IMR-90 (cell line): Measurements from ENCODE around the gene CD99. TPM values are rescaled to one million over a fixed set of nuclear protein-coding genes. Genes with fewer than 3 reads are reported as not detected.

Source experiments
- ATAC-seq: fragments of 200-7000 bp; cut with Tn5 transposase; 2 replicates; pipeline ENCODE4 v1.9.1; 2020; ENCODE audit warnings: low read depth, mild to moderate bottlenecking, moderate library complexity
- BruUV-seq: library from RNA; stranded (reverse); fragments of 400-500 nt; replicated peaks from 2 replicates; lab custom pipeline; 2021; lab: Mats Ljungman, UMichigan
- CTCF ChIA-PET: fragments of 300-600 bp; formaldehyde crosslinking; extraction: SDS; loops from one replicate; lab custom pipeline; 2021; ENCODE audit warnings: antibody characterized with exemption; lab: Yijun Ruan, JAX
- POLR2A ChIA-PET: fragments of 300-600 bp; sonication (Branson Sonifier 250); formaldehyde crosslinking; loops from one replicate; lab custom pipeline; 2022; ENCODE audit warnings: antibody characterized with exemption; ENCODE audit not compliant: unreplicated experiment; lab: Charles Lee
- DNase-seq: peaks from one replicate; pipeline ENCODE4 v3.0.0; 2013
- H2AFZ ChIP-seq: replicated peaks from 2 replicates; pipeline ENCODE3; 2013; ENCODE audit warnings: low read length, mild to moderate bottlenecking; ENCODE audit not compliant: poor library complexity
- H2AK5ac ChIP-seq: 2 replicates; pipeline ENCODE4 v1.6.1; 2013; ENCODE audit warnings: low read depth, low read length, inconsistent platforms
- H2AK9ac ChIP-seq: replicated peaks from 2 replicates; pipeline ENCODE3; 2013; ENCODE audit warnings: mild to moderate bottlenecking, low read depth, low read length, moderate library complexity; ENCODE audit not compliant: poor library complexity
- H2BK120ac ChIP-seq: 2 replicates; pipeline ENCODE4 v1.6.1; 2013; ENCODE audit warnings: low read depth, low read length, inconsistent platforms
- H2BK15ac ChIP-seq: 3 replicates; pipeline ENCODE4 v1.6.1; 2013; ENCODE audit warnings: low read depth, low read length, inconsistent platforms
- H2BK20ac ChIP-seq: 2 replicates; pipeline ENCODE4 v1.6.1; 2013; ENCODE audit warnings: low read depth, mild to moderate bottlenecking, inconsistent platforms, low read length, moderate library complexity
- H2BK5ac ChIP-seq: 2 replicates; pipeline ENCODE4 v1.6.1; 2013; ENCODE audit warnings: mild to moderate bottlenecking, low read depth, low read length, inconsistent platforms; ENCODE audit not compliant: poor library complexity, severe bottlenecking
- H3K14ac ChIP-seq: replicated peaks from 2 replicates; pipeline ENCODE4 v1.6.1; 2013; ENCODE audit warnings: low read depth, low read length, inconsistent platforms
- H3K18ac ChIP-seq: 2 replicates; pipeline ENCODE4 v1.6.1; 2013; ENCODE audit warnings: low read depth, low read length, control low read depth
- H3K23ac ChIP-seq: 2 replicates; pipeline ENCODE4 v1.6.1; 2013; ENCODE audit warnings: low read depth, low read length, inconsistent platforms
- H3K27ac ChIP-seq: 2 replicates; pipeline ENCODE4 v1.5.1; 2013; ENCODE audit warnings: mild to moderate bottlenecking, control low read depth, low read length; ENCODE audit not compliant: insufficient read depth
- H3K27me3 ChIP-seq: 2 replicates; pipeline ENCODE4 v1.6.1; 2013; ENCODE audit warnings: low read length; ENCODE audit not compliant: control insufficient read depth, insufficient read depth
- H3K36me3 ChIP-seq: 2 replicates; pipeline ENCODE4 v1.6.1; 2013; ENCODE audit warnings: low read length, mixed read lengths; ENCODE audit not compliant: control insufficient read depth, insufficient read depth
- H3K4ac ChIP-seq: 2 replicates; pipeline ENCODE4 v1.6.1; 2013; ENCODE audit warnings: low read depth, low read length, inconsistent platforms
- H3K4me1 ChIP-seq: 2 replicates; pipeline ENCODE4 v1.6.1; 2013; ENCODE audit warnings: low read length, mixed read lengths; ENCODE audit not compliant: control insufficient read depth, insufficient read depth
- H3K4me2 ChIP-seq: 2 replicates; pipeline ENCODE4 v1.6.1; 2013; ENCODE audit warnings: low read depth, mild to moderate bottlenecking, control low read depth, low read length, moderate library complexity
- H3K4me3 ChIP-seq: 2 replicates; pipeline ENCODE4 v1.5.1; 2013; ENCODE audit warnings: low read depth, mild to moderate bottlenecking, control low read depth, low read length, moderate library complexity; ENCODE audit not compliant: insufficient read depth
- H3K56ac ChIP-seq: 2 replicates; pipeline ENCODE4 v1.6.1; 2013; ENCODE audit warnings: low read length, inconsistent platforms; ENCODE audit not compliant: insufficient read depth; ENCODE audit errors: extremely low read depth
- H3K79me1 ChIP-seq, 2 experiments: 2 replicates each; pipeline ENCODE4 v1.6.1; 2013; ENCODE audit warnings: low read length in 2 of 2, inconsistent platforms in 1 of 2, low read depth in 1 of 2
- H3K9ac ChIP-seq: 2 replicates; pipeline ENCODE4 v1.6.1; 2013; ENCODE audit warnings: low read depth, low read length, control low read depth
- H3K9me1 ChIP-seq: 2 replicates; pipeline ENCODE4 v1.6.1; 2013; ENCODE audit warnings: low read length, inconsistent platforms; ENCODE audit not compliant: insufficient read depth
- H3K9me3 ChIP-seq: 2 replicates; pipeline ENCODE4 v1.6.1; 2013; ENCODE audit warnings: low read length; ENCODE audit not compliant: control insufficient read depth, insufficient read depth
- H4K20me1 ChIP-seq: 2 replicates; pipeline ENCODE4 v1.6.1; 2013; ENCODE audit warnings: low read length, inconsistent platforms; ENCODE audit not compliant: insufficient read depth
- H4K5ac ChIP-seq: 2 replicates; pipeline ENCODE4 v1.6.1; 2013; ENCODE audit warnings: mild to moderate bottlenecking, low read depth, low read length, control low read depth
- H4K8ac ChIP-seq, 2 experiments: 2 replicates each; pipeline ENCODE4 v1.6.1; 2013; ENCODE audit warnings: low read depth in 2 of 2, low read length in 2 of 2, control low read depth in 1 of 2, inconsistent platforms in 1 of 2
- H4K91ac ChIP-seq: 2 replicates; pipeline ENCODE4 v1.6.1; 2013; ENCODE audit warnings: low read depth, low read length, inconsistent platforms; ENCODE audit not compliant: insufficient read depth
- MAFK ChIP-seq: IDR thresholded peaks from 2 replicates; pipeline ENCODE4 v1.6.1; 2012; ENCODE audit warnings: low read depth, low read length, improper control_type of control experiment
- RFX5 ChIP-seq: IDR thresholded peaks from 2 replicates; pipeline ENCODE4 v1.8.0; 2012; ENCODE audit warnings: low read depth, mild to moderate bottlenecking, low read length, moderate library complexity
- WGBS, 2 experiments: methylation state at CpG; one replicate each; pipeline versions ENCODE4 v1.1.5 to v1.1.7; 2013; ENCODE audit warnings: missing lambda C conversion rate in 2 of 2; ENCODE audit not compliant: insufficient read length in 1 of 2; ENCODE audit errors: extremely low coverage in 2 of 2; 5-methylcytosine and 5-hydroxymethylcytosine counted together
- dilution Hi-C: fragments of 300-500 bp; cut with HindIII; formaldehyde crosslinking; loops from one replicate; pipeline ENCODE4 v1.14.3; 2018; ENCODE audit warnings: low sequenced_read_pairs; ENCODE audit not compliant: unreplicated experiment
- in situ Hi-C: fragments of 300-500 bp; cut with MboI; formaldehyde crosslinking; loops from 3 replicates; pipeline ENCODE4 v1.14.3; 2019; ENCODE audit warnings: low sequenced_read_pairs, inconsistent platforms, mixed read lengths
- intact Hi-C: fragments of 100-400 bp; cut with micrococcal nuclease; formaldehyde crosslinking; loops from 2 replicates; pipeline ENCODE4 v1.10.0; 2022
- polyA plus RNA-seq, 3 experiments: library from polyadenylated mRNA; depleted of rRNA; stranded (reverse); fragments of >200 nt; gene quantifications; 2 replicates each; pipeline ENCODE4 v1.2.3, GENCODE V29; 2012; ENCODE audit warnings: low replicate concordance in 1 of 3
- total RNA-seq: library from RNA; depleted of rRNA; stranded (reverse); fragments of >200 nt; gene quantifications from 2 replicates; pipeline ENCODE4 v1.2.3, GENCODE V29; 2012

Gene CD99
- total and polyA plus RNA-seq, 2 of the 4 experiments (the other 2 are of a cell fraction), result 102 to 369 TPM

DNA sequence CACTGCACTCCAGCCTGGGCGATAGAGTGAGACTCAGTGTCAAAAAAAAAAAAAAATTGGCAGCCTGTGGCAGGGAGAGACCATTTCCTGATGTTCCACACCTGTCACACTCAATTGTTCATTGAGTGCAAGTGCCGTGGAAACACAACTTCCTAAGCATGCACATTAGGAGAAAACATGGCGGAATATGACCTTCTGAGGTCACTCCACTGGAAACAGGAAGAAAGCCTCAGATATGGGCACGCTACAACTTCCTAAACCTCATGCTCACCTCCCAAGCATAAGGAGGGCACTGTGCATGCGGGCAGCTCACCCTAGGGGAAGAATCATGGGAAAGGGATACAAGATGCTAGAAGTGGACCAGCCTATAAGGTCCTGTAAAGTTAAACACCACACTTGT is 28.5 kb upstream of the CD99 start:
- no peak overlapping the region for H3K4me2 ChIP-seq
- H3K27me3 ChIP-seq, result no peaks in the 10 kb centered on the region
- H3K36me3 ChIP-seq, result no peaks in the 10 kb centered on the region
- no peaks in the 10 kb centered on the region for H4K20me1 ChIP-seq
- no peak overlapping the region for H3K27ac ChIP-seq
- WGBS, 2 experiments, result 84% methylated on average over 2 of the region's 5 CpGs; no CpG with 5 or more reads in 1 of the 2 experiments
- H2BK120ac ChIP-seq, result no peak overlapping the region
- H4K8ac ChIP-seq, result no peak overlapping the region
- no peak overlapping the region for H3K56ac ChIP-seq
- in situ Hi-C loops (no loop called here), dilution Hi-C loops (no loop called here), intact Hi-C loops (no loop called here)
- no peak overlapping the region for H3K18ac ChIP-seq
- no peak overlapping the region for H3K14ac ChIP-seq
- TF ChIP-seq MAFK (no peak), RFX5 (no peak)
- no peak overlapping the region for H4K91ac ChIP-seq
- no peaks in the 10 kb centered on the region for H3K9me1 ChIP-seq
- no peak overlapping the region for H2AK5ac ChIP-seq
- POLR2A ChIA-PET, result no interaction called here
- no peak overlapping the region for H2BK15ac ChIP-seq
- H2AFZ ChIP-seq, result no peak overlapping the region
- H3K23ac ChIP-seq, result no peak overlapping the region
- H3K4me1 ChIP-seq, result no peaks in the 10 kb centered on the region; the same call in 1 of the 2 replicates
- H2AK9ac ChIP-seq, result no peak overlapping the region
- H3K4ac ChIP-seq, result no peak overlapping the region
- ATAC-seq (no peak), DNase-seq (no peak)
- no peaks in the 10 kb centered on the region for H3K9me3 ChIP-seq
- H3K79me1 ChIP-seq, result no peaks in the 10 kb centered on the region
- H3K9ac ChIP-seq, result no peak overlapping the region
- H2BK5ac ChIP-seq, result no peak overlapping the region
- no peak overlapping the region for H3K4me3 ChIP-seq
- no peak overlapping the region for H4K5ac ChIP-seq
- CTCF ChIA-PET, result no interaction called here
- H2BK20ac ChIP-seq, result no peak overlapping the region
- BruUV-seq, result no TSS peak
